NCI-H2107 treated with DMSO at 0.1 percent for 48 hours (cell line): ENCODE data around the gene METTL9.
A peak's percentile ranks its signal among the peaks of the same experiment; 100 is the strongest.
"Not testable (repeated sequence)": the region's sequence is repeated elsewhere in the genome, so short reads cannot be mapped to it uniquely, and the experiment has no call there.

Source experiments
- DNase-seq: peaks from one replicate; lab custom pipeline; 2025; ENCODE audit not compliant: unreplicated experiment; lab: John Stamatoyannopoulos, UW

Gene METTL9

DNA sequence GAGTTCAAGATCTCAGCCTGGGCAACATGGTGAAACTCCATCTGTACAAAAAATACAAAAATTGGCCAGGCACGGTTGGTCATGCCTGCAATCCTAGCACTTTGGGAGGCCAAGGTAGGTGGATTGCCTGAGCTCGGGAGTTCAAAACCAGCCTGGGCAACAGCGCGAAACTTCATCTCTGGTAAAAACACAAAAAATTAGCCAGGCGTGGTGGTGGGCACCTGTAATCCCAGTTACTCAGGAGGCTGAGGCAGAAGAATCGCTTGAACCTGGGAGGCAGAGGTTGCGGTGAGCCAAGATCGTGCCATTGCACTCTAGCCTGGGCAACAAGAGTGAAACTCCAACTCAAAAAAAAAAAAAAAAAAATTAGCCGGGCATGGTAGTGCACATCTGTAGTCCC is 25.9 kb upstream of the METTL9 start:
- not testable (repeated sequence) for DNase-seq

GRCh38 chr16:21574372-21574771 is 25.0 kb upstream of the METTL9 start:
- no peak for DNase-seq

DNA sequence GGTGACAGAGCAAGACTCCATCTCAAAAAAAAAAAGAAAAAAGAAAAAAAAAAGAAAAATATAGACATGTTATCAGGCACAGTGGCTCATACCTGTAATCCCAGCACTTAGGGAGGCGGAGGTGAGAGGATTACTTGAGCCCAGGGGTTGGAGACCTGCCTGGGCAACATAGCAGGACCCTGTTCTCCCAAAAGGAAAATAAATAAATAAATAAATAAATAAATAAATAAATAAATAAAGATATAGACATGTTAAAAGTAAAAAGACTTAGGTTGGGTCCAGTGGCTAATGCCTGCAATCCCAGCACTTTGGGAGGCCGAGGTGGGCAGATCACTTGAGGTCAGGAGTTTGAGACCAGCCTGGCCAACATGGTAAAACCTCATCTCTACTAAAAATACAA is 23.1 kb upstream of the METTL9 start:
- not testable (repeated sequence) for DNase-seq

DNA sequence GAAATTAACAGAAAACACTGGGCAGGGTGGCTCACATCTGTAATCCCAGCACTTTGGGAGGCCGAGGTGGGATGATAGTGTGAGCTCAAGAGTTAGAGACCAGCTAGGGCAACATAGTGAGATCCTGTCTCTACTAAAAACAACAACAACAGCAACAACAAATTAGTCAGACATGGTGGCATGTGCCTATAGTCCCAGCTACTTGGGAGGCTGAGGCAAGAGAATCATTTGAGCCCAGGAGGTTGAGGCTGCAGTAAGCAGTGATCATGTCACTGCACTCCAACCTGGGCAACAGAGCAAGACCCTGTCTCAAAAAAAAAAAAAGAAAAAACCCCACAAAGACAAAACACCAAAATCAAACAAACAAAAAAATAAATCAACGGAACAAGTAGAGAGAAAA is 21.9 kb upstream of the METTL9 start:
- not testable (repeated sequence) for DNase-seq

- not testable (repeated sequence) for DNase-seq
Observed at GRCh38 chr16:21578311-21578710, 21.1 kb upstream of the METTL9 start.

GRCh38 chr16:21580131-21580530 is 19.2 kb upstream of the METTL9 start:
- DNase-seq: not testable (repeated sequence)

- no peak for DNase-seq
Observed at GRCh38 chr16:21580807-21581206, 18.6 kb upstream of the METTL9 start.

GRCh38 chr16:21584817-21585216 is 14.6 kb upstream of the METTL9 start:
- DNase-seq: no peak

DNA sequence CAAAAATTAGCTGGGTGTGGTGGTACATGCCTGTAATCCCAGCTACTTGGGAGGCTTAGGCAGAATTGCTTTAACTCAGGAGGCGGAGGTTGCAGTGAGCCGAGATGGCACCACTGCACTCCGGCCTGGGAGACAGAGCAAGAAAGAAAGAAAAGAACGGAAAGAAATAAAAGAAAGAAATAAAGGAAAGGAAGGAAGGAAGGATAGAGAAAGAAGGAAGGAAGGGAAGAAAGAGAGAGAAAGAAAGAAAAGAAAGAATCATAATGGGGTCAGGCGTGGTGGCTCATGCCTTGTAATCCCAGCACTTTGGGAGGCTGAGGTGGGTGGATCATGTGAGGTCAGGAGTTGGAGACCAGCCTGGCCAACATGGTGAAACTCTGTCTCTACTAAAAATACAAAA is 10.8 kb upstream of the METTL9 start:
- DNase-seq: not testable (repeated sequence)

GRCh38 chr16:21589551-21589950 is 9.8 kb upstream of the METTL9 start:
- DNase-seq: no peak

DNA sequence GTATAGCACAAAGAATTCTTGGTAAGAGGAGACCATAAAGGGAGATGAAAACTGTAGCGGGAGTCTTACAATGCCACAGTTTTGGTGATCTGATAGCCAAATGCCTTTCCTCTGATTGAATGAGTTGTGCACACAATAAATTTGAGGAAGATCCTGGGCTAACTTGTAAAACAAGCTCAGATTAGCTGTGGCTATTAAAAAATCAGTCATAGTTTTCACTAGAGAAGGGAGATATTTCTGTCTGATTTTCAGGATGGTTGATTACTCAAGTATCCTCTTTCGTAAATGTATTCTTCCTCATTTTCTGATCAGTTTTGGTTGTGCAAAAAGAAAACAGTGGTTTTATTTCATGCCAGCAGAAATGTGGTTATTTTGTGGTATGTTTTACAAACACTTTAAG is 9.1 kb upstream of the METTL9 start:
- DNase-seq: no peak

DNA sequence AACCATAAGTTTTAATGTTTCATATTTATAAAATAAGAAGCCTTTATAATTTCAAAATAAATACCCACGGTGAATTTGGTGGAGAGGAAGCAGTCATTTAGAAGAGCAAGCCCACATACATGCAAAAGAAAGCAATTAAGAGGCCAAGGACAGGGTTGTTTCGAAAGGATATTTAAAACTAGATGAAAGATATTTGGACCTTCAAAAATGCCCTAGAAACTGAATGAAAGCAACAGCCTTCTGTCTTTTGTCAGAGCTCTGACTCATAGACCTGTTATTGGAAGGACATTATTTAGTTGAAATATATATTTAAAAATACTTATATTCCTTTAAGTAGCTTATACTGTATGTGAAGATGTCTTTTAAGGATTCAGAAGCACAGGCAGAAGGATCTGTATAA is 8.6 kb upstream of the METTL9 start:
- DNase-seq: no peak

DNA sequence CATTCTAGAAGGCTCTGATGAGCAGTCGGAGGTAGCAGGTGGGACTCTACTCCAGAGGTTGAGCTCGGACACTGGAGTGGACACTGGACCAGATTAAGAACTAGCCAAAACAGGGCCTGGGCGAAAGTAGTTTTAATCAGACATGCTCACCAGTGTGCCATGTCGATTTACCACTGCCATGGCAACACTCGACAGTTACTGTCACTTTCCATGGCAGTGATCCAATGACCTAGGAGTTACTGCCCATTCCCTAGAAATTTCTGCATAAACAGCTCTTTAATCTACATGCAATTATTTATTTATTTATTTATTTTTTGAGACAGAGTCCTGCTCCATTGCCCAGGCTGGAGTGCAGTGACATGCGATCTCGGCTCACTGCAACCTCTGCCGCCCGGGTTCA is 7.2 kb upstream of the METTL9 start:
- no peak for DNase-seq

DNA sequence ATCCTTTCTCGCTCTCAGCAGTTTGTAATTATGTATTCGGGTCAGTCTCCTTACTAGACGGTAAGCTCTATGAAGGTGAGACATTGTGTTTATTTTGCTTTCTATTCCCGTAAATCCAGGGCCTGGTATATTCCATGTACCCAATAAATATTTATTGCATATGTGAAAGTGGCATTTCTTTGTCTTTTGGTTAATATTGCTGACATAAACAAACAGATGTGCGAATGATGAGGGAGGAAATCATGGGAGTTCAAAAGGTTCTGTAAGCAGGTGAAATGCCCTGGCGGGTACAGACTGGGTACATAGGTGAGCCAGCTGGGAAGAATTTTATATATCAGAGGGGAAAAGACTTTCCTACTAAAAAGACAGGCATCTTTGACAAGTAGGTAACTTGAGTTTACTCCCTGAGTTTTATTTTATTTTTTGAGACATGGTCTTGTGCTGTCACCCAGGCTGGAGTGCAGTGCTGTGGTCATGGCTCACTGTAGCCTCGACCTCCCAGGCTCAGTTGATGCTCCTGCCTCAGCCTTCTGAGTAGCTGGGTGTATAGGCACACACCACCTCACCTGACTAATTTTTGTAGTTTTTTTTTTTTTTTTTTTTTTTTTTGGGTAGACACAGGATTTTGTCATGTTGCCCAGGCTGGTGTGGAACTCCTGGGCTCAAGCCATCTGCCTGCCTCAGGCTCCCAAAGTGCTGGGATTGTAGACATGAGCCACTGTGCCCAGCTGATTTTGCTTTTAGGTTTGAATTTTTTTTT is 5.7 kb upstream of the METTL9 start:
- no peak for DNase-seq

DNA sequence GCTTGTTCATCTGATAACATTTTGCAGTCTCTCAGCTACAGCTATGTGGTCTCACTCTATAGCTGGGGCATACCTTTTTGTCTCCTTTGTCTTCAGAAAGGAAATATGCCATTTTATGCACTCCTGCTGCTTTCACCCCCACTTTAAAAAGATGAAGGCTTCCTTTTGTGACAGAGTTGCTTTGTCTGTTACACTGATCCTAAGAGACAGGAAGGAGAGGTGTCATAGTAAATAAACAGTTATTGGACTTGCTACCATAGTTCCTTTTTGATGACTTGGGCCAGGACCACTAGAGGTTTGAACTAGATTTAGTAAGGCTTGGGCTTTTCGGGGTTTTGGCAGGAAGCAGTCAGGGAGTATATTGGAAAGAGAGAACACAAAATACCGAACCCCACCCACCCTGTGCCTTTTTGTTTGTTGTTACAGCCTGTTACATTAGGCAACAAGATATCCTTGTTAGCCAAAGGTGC is 1.8 kb upstream of the METTL9 start:
- DNase-seq: no peak

DNA sequence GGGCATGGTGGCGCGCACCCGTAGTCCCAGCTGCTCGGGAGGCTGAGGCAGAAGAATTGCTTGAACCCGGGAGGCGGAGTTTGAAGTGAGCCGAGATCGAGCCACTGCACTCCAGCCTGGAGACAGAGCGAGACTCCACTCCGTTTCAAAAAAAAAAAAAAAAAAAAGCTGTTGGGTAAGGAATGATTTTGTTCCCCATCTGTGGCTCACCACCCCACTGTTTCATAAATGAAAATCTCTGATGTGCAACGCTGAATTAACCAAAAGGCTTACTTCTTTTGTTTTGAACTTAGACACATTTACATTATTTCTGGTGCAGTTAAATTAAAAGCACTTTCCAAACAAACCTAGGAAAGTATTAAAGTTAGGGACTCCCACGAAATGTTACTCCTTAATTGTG is 1.2 kb upstream of the METTL9 start:
- no peak for DNase-seq

DNA sequence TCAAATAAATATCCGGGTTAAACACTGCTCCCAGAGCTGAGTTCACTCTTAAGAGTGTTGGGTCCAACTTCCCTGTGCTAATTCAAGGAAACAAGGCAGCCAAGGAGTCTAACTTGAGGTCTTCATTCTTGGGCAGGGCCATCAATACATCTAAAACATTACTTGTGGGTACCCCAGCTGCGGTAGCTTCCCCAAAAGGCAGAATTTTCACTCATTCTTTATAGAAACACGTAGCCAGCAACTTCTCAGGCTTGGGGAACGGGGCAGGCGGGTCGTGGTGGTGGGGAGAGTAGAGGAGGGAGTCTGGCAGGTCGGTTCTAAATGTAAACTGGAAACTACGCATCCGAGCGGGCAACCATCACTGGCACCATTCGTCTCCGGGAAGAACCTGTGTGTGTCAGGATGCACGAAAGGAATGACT is 666 bp upstream of the METTL9 start:
- DNase-seq: no peak

DNA sequence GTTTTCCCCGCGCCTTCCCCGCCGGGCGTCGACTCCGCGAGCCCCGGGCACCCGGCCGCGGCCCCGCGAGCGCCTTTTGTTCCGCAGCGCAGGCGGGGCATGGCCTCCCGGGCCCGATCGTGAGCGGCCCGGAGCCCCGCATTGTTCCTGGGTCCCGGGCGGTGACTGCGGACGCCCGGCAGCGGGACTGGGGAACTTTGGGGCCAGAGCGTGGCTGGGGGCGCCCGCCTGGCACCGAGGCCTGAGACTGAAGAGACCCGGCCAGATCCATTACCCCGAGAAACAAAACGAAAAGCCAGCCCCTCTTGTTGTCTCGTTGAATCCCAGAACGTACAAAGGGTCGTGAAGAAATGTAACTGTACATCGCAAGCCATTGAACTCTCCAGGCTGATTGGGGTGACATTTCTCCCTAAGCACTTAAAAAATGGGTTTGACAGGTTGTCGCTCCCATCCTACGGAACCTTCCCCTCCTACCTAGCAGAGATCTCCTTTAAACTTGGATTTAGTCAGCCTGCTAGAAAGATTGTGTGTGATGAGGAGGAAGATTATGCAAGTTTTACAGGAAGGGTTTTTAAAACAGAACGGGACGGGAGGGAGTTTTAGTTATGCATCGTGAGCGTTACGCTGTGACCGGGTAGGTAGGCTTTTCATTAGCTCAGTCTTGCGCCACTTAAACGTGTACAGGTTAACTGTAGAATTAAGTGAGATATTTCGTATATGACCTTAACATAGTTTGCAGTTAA is 825 bp downstream of the METTL9 start:
- peak; percentile 27 for DNase-seq

GRCh38 chr16:21602785-21603184 is 3.4 kb downstream of the METTL9 start:
- no peak for DNase-seq

DNA sequence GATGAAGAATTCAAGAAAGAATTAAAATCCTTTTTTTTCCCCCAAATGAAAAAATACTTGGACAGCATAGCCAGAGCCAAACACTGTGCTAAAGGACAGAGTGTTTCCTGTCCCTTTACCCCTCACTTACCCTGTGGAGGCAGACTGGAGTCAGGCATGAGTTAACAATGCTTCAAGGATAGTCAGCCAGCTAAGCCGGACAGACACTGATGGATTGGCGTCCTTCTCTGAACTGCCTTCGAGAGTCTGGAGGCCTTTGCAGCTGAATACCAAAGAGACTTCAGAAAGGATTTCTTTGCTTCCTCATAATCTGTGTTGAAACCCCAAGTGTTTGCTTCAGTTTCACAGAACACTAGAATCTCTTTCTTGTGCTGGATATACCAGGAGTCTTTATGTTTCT is 4.6 kb downstream of the METTL9 start:
- DNase-seq: no peak

DNA sequence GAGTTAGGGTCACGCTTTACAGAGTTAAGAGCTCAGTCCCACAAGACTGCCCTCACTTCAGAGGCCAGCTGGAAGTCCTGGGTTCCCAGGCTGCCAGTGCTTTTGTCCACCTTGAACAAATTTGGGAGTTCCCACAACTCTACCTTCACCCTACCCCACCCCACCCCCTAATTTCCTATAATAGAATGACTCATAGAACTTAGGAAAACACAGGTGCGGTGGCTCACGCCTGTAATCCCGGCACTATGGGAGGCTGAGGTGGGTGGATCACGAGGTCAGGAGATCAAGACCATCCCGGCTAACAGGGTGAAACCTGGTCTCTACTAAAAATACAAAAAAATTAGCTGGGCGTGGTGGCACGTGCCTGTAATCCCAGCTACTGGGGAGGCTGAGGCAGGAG is 6.5 kb downstream of the METTL9 start:
- not testable (repeated sequence) for DNase-seq

DNA sequence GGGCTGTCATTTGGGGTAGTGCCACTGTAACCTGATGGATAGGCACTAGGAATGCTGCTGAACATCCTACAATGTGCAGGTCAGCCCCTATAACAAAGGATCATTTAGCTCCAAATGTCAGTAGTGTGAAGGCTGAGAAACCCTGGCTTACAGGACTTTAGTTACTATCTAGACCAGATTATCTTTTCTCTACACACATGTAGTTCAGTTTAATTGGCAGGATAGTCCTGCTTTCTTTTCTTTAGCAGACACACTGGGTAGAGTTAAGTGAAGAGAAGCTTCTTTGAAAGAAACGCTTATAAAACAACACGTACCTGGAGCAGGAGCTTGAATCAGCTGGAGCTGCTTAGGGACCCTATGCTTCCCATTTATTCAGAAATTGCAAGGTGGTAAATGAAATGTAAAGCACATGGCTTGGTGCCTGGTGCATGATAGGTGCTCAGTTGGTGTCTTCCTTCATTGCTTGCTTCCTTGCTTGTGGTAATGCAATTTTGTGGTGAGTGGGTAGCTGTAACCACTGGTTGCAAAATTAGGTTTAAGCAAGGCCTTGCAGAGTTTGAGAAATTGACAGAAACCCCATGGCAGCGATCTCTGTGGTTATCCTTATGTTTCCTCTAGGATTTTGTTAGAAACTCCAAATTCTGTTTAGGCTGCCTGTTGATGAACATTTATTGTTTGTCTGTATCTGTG is 9.4 kb downstream of the METTL9 start:
- no peak for DNase-seq
